Suppressor macrophage treated with lipopolysaccharide for 4 hours (primary cell): ENCODE measurements around the gene MAN1B1.
A peak's percentile ranks its signal among the peaks of the same experiment; 100 is the strongest.

Source experiments
- DNase-seq: peaks from one replicate; pipeline ENCODE4 v3.0.0-alpha.2; 2020

MAN1B1 gene

GRCh38 chr9:137086531-137087408, at the start of gene MAN1B1:
Gene MAN1B1, plus strand, starts transcription at chr9:137086985. Its CDS starts 15 bp downstream, at chr9:137087000.
- peak; percentile 99 for DNase-seq

GRCh38 chr9:137037035-137037434, 49.8 kb upstream of the MAN1B1 start:
- no peak for DNase-seq

GRCh38 chr9:137037483-137037882, 49.3 kb upstream of the MAN1B1 start:
- no peak for DNase-seq

GRCh38 chr9:137038916-137039315, 47.9 kb upstream of the MAN1B1 start:
- no peak for DNase-seq

- DNase-seq = no peak
Observed at GRCh38 chr9:137039611-137040366, 47.0 kb upstream of the MAN1B1 start.

- DNase-seq = no peak
Observed at GRCh38 chr9:137040568-137040967, 46.2 kb upstream of the MAN1B1 start.

GRCh38 chr9:137041124-137041523, 45.7 kb upstream of the MAN1B1 start:
- DNase-seq = no peak

GRCh38 chr9:137042751-137043727, 43.7 kb upstream of the MAN1B1 start:
- no peak for DNase-seq

- no peak for DNase-seq
Observed at GRCh38 chr9:137044037-137044436, 42.7 kb upstream of the MAN1B1 start.

- no peak for DNase-seq
Observed at GRCh38 chr9:137044502-137045177, 42.1 kb upstream of the MAN1B1 start.

GRCh38 chr9:137045294-137046087, 41.3 kb upstream of the MAN1B1 start:
- DNase-seq = no peak

GRCh38 chr9:137046088-137046787, 40.5 kb upstream of the MAN1B1 start, which contains the start of gene NPDC1:
Gene NPDC1, minus strand, starts transcription at chr9:137046177. Its CDS starts 188 bp downstream, at chr9:137045989.
- peak; percentile 78 for DNase-seq

GRCh38 chr9:137048655-137049543, 37.9 kb upstream of the MAN1B1 start:
- DNase-seq = no peak

GRCh38 chr9:137049544-137050449, 37.0 kb upstream of the MAN1B1 start:
- peak; percentile 53 for DNase-seq

- DNase-seq = no peak
Observed at GRCh38 chr9:137050570-137050969, 36.2 kb upstream of the MAN1B1 start.

- no peak for DNase-seq
Observed at GRCh38 chr9:137051145-137051724, 35.5 kb upstream of the MAN1B1 start.

- DNase-seq = no peak
Observed at GRCh38 chr9:137052293-137052692, 34.5 kb upstream of the MAN1B1 start.
